HepG2 (cell line): ENCODE measurements around the gene TMEM156. TPM values are rescaled to one million over a fixed set of nuclear protein-coding genes. Genes with fewer than 3 reads are reported as not detected.

Experiments
- ATAC-seq: fragments of 200-7000 bp; cut with Tn5 transposase; 3 replicates; pipeline ENCODE4 v1.9.1; 2020; ENCODE audit warnings: mild to moderate bottlenecking, moderate library complexity
- Bru-seq: library from RNA; stranded (reverse); fragments of 400-500 nt; gene quantifications from one replicate; lab custom pipeline; 2021; lab: Mats Ljungman, UMichigan
- BruChase-seq, 2 experiments: library from RNA; stranded (reverse); fragments of 400-500 nt; gene quantifications; one replicate each; lab custom pipeline; 2021; lab: Mats Ljungman, UMichigan
- BruUV-seq: library from RNA; stranded (reverse); fragments of 400-500 nt; replicated peaks from 2 replicates; lab custom pipeline; 2021; lab: Mats Ljungman, UMichigan
- CTCF ChIA-PET: fragments of 300-600 bp; formaldehyde crosslinking; extraction: SDS; loops from one replicate; lab custom pipeline; 2021; ENCODE audit warnings: low total read pairs, inconsistent platforms, low intra/inter-chr PET ratio; lab: Yijun Ruan, JAX
- POLR2A ChIA-PET: fragments of 350-600 bp; sonication (Branson Sonifier 250); formaldehyde crosslinking; loops from one replicate; lab custom pipeline; 2020; ENCODE audit warnings: antibody characterized with exemption, inconsistent platforms; lab: Yijun Ruan, JAX
- DNase-seq: peaks from one replicate; pipeline ENCODE4 v3.0.0-alpha.2; 2015; ENCODE audit warnings: low spot score
- FAIRE-seq: peaks from 3 replicates; lab custom pipeline; 2011; peaks lifted over from hg19 to GRCh38; lab: Jason Lieb, UNC
- H2AFZ ChIP-seq: one replicate; pipeline ENCODE4 v1.6.1; 2011; ENCODE audit warnings: low read length, inconsistent platforms
- H3K27ac ChIP-seq: fragments of 300-600 bp; 3 replicates; pipeline ENCODE4 v1.8.0; 2011; ENCODE audit warnings: mixed run types, mild to moderate bottlenecking, mixed read lengths, low read length, inconsistent platforms; ENCODE audit not compliant: insufficient read depth; ENCODE audit errors: extremely low read length
- H3K27me3 ChIP-seq, 2 experiments: fragments of 200-600 bp in 1 of 2; 2 replicates in 1 of 2; 3 replicates in 1 of 2; pipeline versions ENCODE4 v1.6.0 to v1.8.0; 2011; ENCODE audit warnings: low read length in 2 of 2, mild to moderate bottlenecking in 2 of 2, moderate library complexity in 2 of 2, inconsistent platforms in 1 of 2; ENCODE audit not compliant: insufficient read depth in 2 of 2, control insufficient read depth in 1 of 2
- H3K36me3 ChIP-seq, 2 experiments: fragments of 200-600 bp in 1 of 2; replicated peaks in 1 of 2; 2 replicates in 1 of 2; 3 replicates in 1 of 2; pipeline versions ENCODE4 v1.5.1 to v1.8.0; 2011; ENCODE audit warnings: low read length in 2 of 2, inconsistent platforms in 1 of 2; ENCODE audit not compliant: insufficient read depth in 2 of 2, control insufficient read depth in 1 of 2
- H3K4me1 ChIP-seq: 2 replicates; pipeline ENCODE4 v1.5.1; 2012; ENCODE audit warnings: low read length, inconsistent platforms; ENCODE audit not compliant: insufficient read depth
- H3K4me2 ChIP-seq: 2 replicates; pipeline ENCODE4 v1.6.0; 2011; ENCODE audit warnings: low read depth, low read length, inconsistent platforms
- H3K4me3 ChIP-seq, 3 experiments: fragments of 200-600 bp in 1 of 3; sonication (generic), shearing (Covaris generic) in 1 of 3; replicated peaks in 1 of 3; 2 replicates each; pipeline ENCODE4 v1.5.1; 2011 to 2016; ENCODE audit warnings: low read length in 3 of 3, inconsistent platforms in 2 of 3, low read depth in 2 of 3, mild to moderate bottlenecking in 2 of 3, control low read depth in 1 of 3, mixed read lengths in 1 of 3; ENCODE audit not compliant: insufficient read depth in 1 of 3
- H3K79me2 ChIP-seq: one replicate; pipeline ENCODE4 v1.6.1; 2011; ENCODE audit warnings: low read length, inconsistent platforms; ENCODE audit not compliant: insufficient read depth
- H3K9ac ChIP-seq: 2 replicates; pipeline ENCODE4 v1.6.0; 2011; ENCODE audit warnings: mild to moderate bottlenecking, low read depth, low read length, inconsistent platforms; ENCODE audit not compliant: insufficient read depth
- H3K9me3 ChIP-seq: 2 replicates; pipeline ENCODE4 v1.5.1; 2012; ENCODE audit warnings: mild to moderate bottlenecking, low read length
- H4K20me1 ChIP-seq: 2 replicates; pipeline ENCODE4 v1.6.0; 2011; ENCODE audit warnings: inconsistent platforms, mild to moderate bottlenecking, low read length, moderate library complexity; ENCODE audit not compliant: insufficient read depth
- BCL3 ChIP-seq: sonication (generic); formaldehyde crosslinking; IDR thresholded peaks from 2 replicates; pipeline ENCODE4 v1.5.1; 2020; ENCODE audit warnings: mild to moderate bottlenecking, missing genetic modification reagents, moderate library complexity
- CSRNP2 ChIP-seq: sonication (generic); formaldehyde crosslinking; conservative IDR thresholded peaks from 2 replicates; pipeline ENCODE4 v1.8.0; 2022; ENCODE audit warnings: low read depth, missing genetic modification reagents
- ETV5 ChIP-seq: IDR thresholded peaks from 2 replicates; pipeline ENCODE4 v1.6.1; 2018; ENCODE audit warnings: missing biosample characterization, missing genetic modification reagents, inconsistent platforms, borderline replicate concordance
- FOXP1 ChIP-seq, 2 experiments: fragments of 450-650 bp in 1 of 2; IDR thresholded peaks; 2 replicates each; pipeline ENCODE4 v1.6.1; 2017 to 2018; ENCODE audit warnings: antibody characterized with exemption in 1 of 2
- HMGA1 ChIP-seq: sonication (generic); formaldehyde crosslinking; conservative IDR thresholded peaks from 2 replicates; pipeline ENCODE4 v1.4.0; 2020; ENCODE audit warnings: missing genetic modification reagents
- NBN ChIP-seq: fragments of 450-650 bp; conservative IDR thresholded peaks from 2 replicates; pipeline ENCODE4 v1.6.1; 2017
- NR3C1 ChIP-seq: sonication (generic); formaldehyde crosslinking; IDR thresholded peaks from 2 replicates; pipeline ENCODE4 v1.4.0; 2020; ENCODE audit warnings: missing genetic modification reagents
- ZC3H4 ChIP-seq: sonication (generic); formaldehyde crosslinking; IDR thresholded peaks from 2 replicates; pipeline ENCODE4 v1.4.0; 2020; ENCODE audit warnings: missing genetic modification reagents, borderline replicate concordance
- ZFP90 ChIP-seq: sonication (generic); formaldehyde crosslinking; IDR thresholded peaks from 2 replicates; pipeline ENCODE4 v1.8.0; 2022; ENCODE audit warnings: missing genetic modification reagents, mild to moderate bottlenecking, inconsistent platforms, borderline replicate concordance
- ZFY ChIP-seq: sonication (generic); formaldehyde crosslinking; IDR thresholded peaks from 2 replicates; pipeline ENCODE4 v1.4.0; 2020; ENCODE audit warnings: missing genetic modification reagents
- ZNF101 ChIP-seq: sonication (generic); formaldehyde crosslinking; IDR thresholded peaks from 2 replicates; pipeline ENCODE4 v1.4.0; 2020; ENCODE audit warnings: mild to moderate bottlenecking, low read depth, missing genetic modification reagents, borderline replicate concordance
- ZNF350 ChIP-seq: sonication (generic); formaldehyde crosslinking; IDR thresholded peaks from 2 replicates; pipeline ENCODE4 v1.4.0; 2020; ENCODE audit warnings: mild to moderate bottlenecking, low read depth, missing genetic modification reagents, borderline replicate concordance
- ZNF619 ChIP-seq: sonication (generic); formaldehyde crosslinking; IDR thresholded peaks from 2 replicates; pipeline ENCODE4 v1.4.0; 2020; ENCODE audit warnings: mild to moderate bottlenecking, missing genetic modification reagents
- ZNF644 ChIP-seq: IDR thresholded peaks from 2 replicates; pipeline ENCODE4 v1.6.1; 2016; ENCODE audit warnings: low read depth
- ZNF850 ChIP-seq: sonication (generic); formaldehyde crosslinking; conservative IDR thresholded peaks from 2 replicates; pipeline ENCODE4 v1.9.0; 2021; ENCODE audit warnings: mild to moderate bottlenecking, missing genetic modification reagents
- ZNF883 ChIP-seq: sonication (generic); formaldehyde crosslinking; IDR thresholded peaks from 2 replicates; pipeline ENCODE4 v1.5.1; 2020; ENCODE audit warnings: mild to moderate bottlenecking, missing genetic modification reagents; ENCODE audit errors: not compliant biosample characterization
- WGBS: methylation state at CpG from one replicate; pipeline ENCODE4 v1.1.6; 2017; ENCODE audit warnings: low lambda C conversion rate; 5-methylcytosine and 5-hydroxymethylcytosine counted together
- in situ Hi-C: cut with HindIII; loops from 2 replicates; pipeline ENCODE4 v1.10.0; 2017; ENCODE audit warnings: low pct_unique_long_range_greater_than_20kb; ENCODE audit not compliant: extremely low pct_ligation_motif_present
- intact Hi-C: fragments of 100-400 bp; cut with micrococcal nuclease; formaldehyde crosslinking; loops from one replicate; pipeline ENCODE4 v1.10.0; 2022; ENCODE audit not compliant: unreplicated experiment
- long read RNA-seq, 2 experiments: library from RNA in 1 of 2; library from polyadenylated mRNA in 1 of 2; stranded (forward) in 1 of 2; unstranded in 1 of 2; transcript quantifications; one replicate each; pipeline ENCODE4 v2.0.0, GENCODE V29; 2019 to 2022
- polyA minus RNA-seq, 3 experiments: library from RNA; depleted of rRNA, polyadenylated mRNA; stranded (reverse); fragments of >200 nt; gene quantifications; 2 replicates each; pipeline ENCODE4 v1.2.3, GENCODE V29; 2011; ENCODE audit warnings: low replicate concordance in 1 of 3
- polyA plus RNA-seq, 8 experiments: library from polyadenylated mRNA; depleted of rRNA in 3 of 8; stranded (reverse) in 7 of 8; unstranded in 1 of 8; fragments of >200 nt; fragmentation: Illumina TruSeq in 4 of 8; extraction: Trizol in 4 of 8; gene quantifications; 2 replicates each; pipeline versions ENCODE4 v1.2.1 to v1.2.3, GENCODE V29; 2011 to 2016; ENCODE audit warnings: low read depth in 4 of 8, missing spikeins in 1 of 8, mixed read lengths in 1 of 8; ENCODE audit not compliant: insufficient read depth in 1 of 8
- total RNA-seq, 5 experiments: library from RNA; depleted of rRNA; stranded (reverse); fragments of >200 nt; fragmentation: Illumina TruSeq; extraction: Trizol; gene quantifications; 2 replicates each; pipeline ENCODE4 v1.2.3, GENCODE V29; 2016; ENCODE audit warnings: low read depth in 1 of 5

The TMEM156 gene
- not detected in 2 replicates for total RNA-seq (2016; rRNA removed; fragmentation: Illumina TruSeq; extraction: Trizol)
- not detected in 2 replicates for total RNA-seq (2016; cell fraction: cytosol; rRNA removed; fragmentation: Illumina TruSeq; extraction: Trizol; ENCODE audit: low read depth)
- not detected in 2 replicates for total RNA-seq (2016; cell fraction: insoluble cytoplasmic fraction; rRNA removed; fragmentation: Illumina TruSeq; extraction: Trizol)
- not detected in 2 replicates for total RNA-seq (2016; cell fraction: membrane; rRNA removed; fragmentation: Illumina TruSeq; extraction: Trizol)
- total RNA-seq (2016; cell fraction: nucleus; rRNA removed; fragmentation: Illumina TruSeq; extraction: Trizol), result not detected in 2 replicates
- polyA plus RNA-seq (2011; rRNA removed), result 1.2 and 1.6 TPM in 2 replicates
- polyA plus RNA-seq (2011; cell fraction: cytosol; rRNA removed), result 0.63 and 0.91 TPM in 2 replicates
- polyA plus RNA-seq (2011; cell fraction: nucleus; rRNA removed), result 0.13 and 0.31 TPM in 2 replicates
- 0.13 and 1.2 TPM in 2 replicates for polyA plus RNA-seq (2012)
- polyA plus RNA-seq (2016; cell fraction: cytosol; fragmentation: Illumina TruSeq; extraction: Trizol; ENCODE audit: low read depth), result 0.10 TPM in 1 of 2 replicates, not detected in the other
- not detected in 2 replicates for polyA plus RNA-seq (2016; cell fraction: insoluble cytoplasmic fraction; fragmentation: Illumina TruSeq; extraction: Trizol; ENCODE audit: low read depth)
- polyA plus RNA-seq (2016; cell fraction: membrane; fragmentation: Illumina TruSeq; extraction: Trizol; ENCODE audit: low read depth), result 0.13 TPM in 1 of 2 replicates, not detected in the other
- polyA plus RNA-seq (2016; cell fraction: nucleus; fragmentation: Illumina TruSeq; extraction: Trizol; ENCODE audit: insufficient read depth, low read depth), result not detected in 2 replicates
- 0.50 and 1.8 TPM in 2 replicates for polyA minus RNA-seq (2011; rRNA and poly(A)+ RNA removed; ENCODE audit: low replicate concordance)
- 0.49 and 0.62 TPM in 2 replicates for polyA minus RNA-seq (2011; cell fraction: cytosol; rRNA and poly(A)+ RNA removed)
- polyA minus RNA-seq (2011; cell fraction: nucleus; rRNA and poly(A)+ RNA removed), result 1.2 TPM in 2 replicates
- percentile 17 among the genes with signal in this experiment for Bru-seq, nascent RNA
- percentile 14 among the genes with signal in this experiment for BruChase-seq, experiment 1, labeled RNA remaining after a 6-hour chase
- BruChase-seq, experiment 2, labeled RNA remaining after a 2-hour chase, result percentile 15 among the genes with signal in this experiment
- long read RNA-seq, experiment 1, result 0 reads
- long read RNA-seq, experiment 2, partial matches to known transcripts, result 1 of 1 reads
- long read RNA-seq, experiment 2, other reads (novel, unspliced or antisense), result 0 of 1 reads

GRCh38 chr4:39032218-39033085 lies at the start of gene TMEM156:
Gene TMEM156, minus strand, starts transcription at chr4:39032409. Its CDS starts 96 bp downstream, at chr4:39032313.
- no peaks in the 10 kb centered on the region for H4K20me1 ChIP-seq
- H3K79me2 ChIP-seq, result no peaks in the 10 kb centered on the region
- in situ Hi-C loops, result no loop called here
- H3K27ac ChIP-seq, result no peak within 1 kb of the TSS
- BruUV-seq, result no TSS peak
- ATAC-seq, result no peak
- TF ChIP-seq HMGA1 (no peak), ZNF850 (no peak), ETV5 (CRISPR knock-in tag) (no peak), ZFP90 (CRISPR knock-in tag) (no peak), ZNF883 (CRISPR knock-in tag) (no peak), BCL3 (CRISPR knock-in tag) (no peak), FOXP1 (IDR thresholded peaks at IDR 0.05) (no peak), FOXP1 (CRISPR knock-in tag; IDR thresholded peaks at IDR 0.05) (no peak), ZNF350 (no peak), NBN (no peak), NR3C1 (CRISPR knock-in tag) (no peak), ZNF619 (CRISPR knock-in tag) (no peak), ZNF644 (CRISPR knock-in tag) (no peak), ZFY (CRISPR knock-in tag) (no peak), CSRNP2 (CRISPR knock-in tag) (no peak), ZC3H4 (CRISPR knock-in tag) (no peak), ZNF101 (CRISPR knock-in tag) (no peak)
- H3K4me3 ChIP-seq, result no peak within 1 kb of the TSS
- peaks cover 30% of the 10 kb centered on the region for H3K4me1 ChIP-seq
- no peak within 1 kb of the TSS for H3K4me2 ChIP-seq
- peak; percentile 12 for DNase-seq
- no peaks in the 10 kb centered on the region for H3K9me3 ChIP-seq
- CTCF ChIA-PET, result no interaction called here
- POLR2A ChIA-PET, result no interaction called here
- WGBS, result 76% methylated on average over 5 of the region's 5 CpGs
- no peak within 1 kb of the TSS for H3K9ac ChIP-seq
- H3K36me3 ChIP-seq, result no peaks in the 10 kb centered on the region
- intact Hi-C loops, result no loop called here
- H2AFZ ChIP-seq, result no peak within 1 kb of the TSS
- no peaks in the 10 kb centered on the region for H3K27me3 ChIP-seq
- FAIRE-seq, result no peak
